Measurements from ENCODE around the gene SGSM2. TPM values are rescaled to one million over a fixed set of nuclear protein-coding genes. Genes with fewer than 3 reads are reported as not detected.

Gene SGSM2
- polyA plus RNA-seq, 1 donor (not counting 4 experiments of a cell fraction or from before 2014, with no cell fraction given) = 16.4 TPM

GRCh38 chr17:2421315-2422147, 84.2 kb downstream of the SGSM2 start:
- dilution Hi-C loops (cut with MboI; ENCODE audit: extremely low pct_ligation_motif_present, low sequenced_read_pairs) = no loop called here
- Histone ChIP-seq H3K9ac (ENCODE audit: control insufficient read depth, extremely low read depth, insufficient read depth, low read length) (no peak overlapping the region), H3K9me1 (ENCODE audit: control insufficient read depth, extremely low read depth, insufficient read depth, low read length) (no peaks in the 10 kb centered on the region), H2AFZ (ENCODE audit: control insufficient read depth, low read length) (no peak overlapping the region), H4K20me1 (ENCODE audit: control insufficient read depth, extremely low read depth, insufficient read depth, low read length) (no peaks in the 10 kb centered on the region), H3K4me3 (ENCODE audit: control insufficient read depth in 2 of 3, extremely low read depth in 1 of 3, insufficient read depth in 2 of 3, low read depth in 1 of 3, low read length in 3 of 3) (no peak overlapping the region), H3K27me3 (ENCODE audit: control insufficient read depth, extremely low read depth, insufficient read depth, low read length) (no peaks in the 10 kb centered on the region), H3K4me2 (ENCODE audit: control insufficient read depth, extremely low read depth, insufficient read depth, low read depth, low read length) (no peak overlapping the region), H3K36me3 (ENCODE audit: control insufficient read depth in 2 of 2, extremely low read depth in 1 of 2, insufficient read depth in 2 of 2, low read length in 2 of 2) (peaks cover 11 to 27% of the 10 kb centered on the region in 2 experiments), H3K4me1 (ENCODE audit: control insufficient read depth, extremely low read depth, insufficient read depth, low read length) (peaks cover 13% of the 10 kb centered on the region), H3K9me3 (ENCODE audit: control insufficient read depth, low read depth, low read length) (no peaks in the 10 kb centered on the region), H3K79me2 (ENCODE audit: control insufficient read depth, insufficient read depth, low read length) (no peaks in the 10 kb centered on the region), H3K27ac (ENCODE audit: control insufficient read depth, insufficient read depth, low read length) (no peak overlapping the region)
- no peak for FAIRE-seq
- peak in 1 of 3 experiments; percentile 20 for TF ChIP-seq CTCF (optimal IDR thresholded peaks at IDR 0.05 in 1 of 3, IDR thresholded peaks at IDR 0.05 in 1 of 3, conservative IDR thresholded peaks at IDR 0.05 in 1 of 3; ENCODE audit: extremely low read depth in 1 of 3, insufficient read depth in 2 of 3, low read length in 3 of 3)
- TF ChIP-seq EZH2 (IDR thresholded peaks at IDR 0.05; ENCODE audit: low read length) = no peak
- DNase-seq (ENCODE audit: low read depth, low spot score) = no peak

DNA sequence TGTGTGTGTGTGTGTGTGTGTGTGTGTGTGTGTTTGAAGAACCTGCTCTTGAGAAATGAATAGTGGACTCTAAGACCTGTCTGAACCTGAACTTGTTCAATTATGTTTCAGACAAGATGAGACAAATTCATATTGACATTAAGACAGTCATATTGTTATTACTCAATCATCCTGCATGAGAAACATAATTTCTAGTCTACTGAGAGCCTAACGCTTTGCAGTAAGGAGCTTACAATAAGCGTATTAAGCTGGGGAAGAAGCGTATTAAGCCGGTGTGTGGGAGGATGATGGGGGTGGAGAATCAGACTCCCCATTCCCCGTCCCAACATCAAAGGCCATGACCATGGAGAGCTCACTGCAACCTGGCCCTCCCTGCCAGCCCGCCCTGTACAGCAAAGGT, 86.0 kb downstream of the SGSM2 start:
- no peaks in the 10 kb centered on the region for H4K20me1 ChIP-seq (ENCODE audit: control insufficient read depth, extremely low read depth, insufficient read depth, low read length)
- no peaks in the 10 kb centered on the region for H3K9me1 ChIP-seq (ENCODE audit: control insufficient read depth, extremely low read depth, insufficient read depth, low read length)
- no peaks in the 10 kb centered on the region for H3K27me3 ChIP-seq (ENCODE audit: control insufficient read depth, extremely low read depth, insufficient read depth, low read length)
- no peaks in the 10 kb centered on the region for H3K79me2 ChIP-seq (ENCODE audit: control insufficient read depth, insufficient read depth, low read length)
- dilution Hi-C loops (cut with MboI; ENCODE audit: extremely low pct_ligation_motif_present, low sequenced_read_pairs) = no loop called here
- H3K4me2 ChIP-seq (ENCODE audit: control insufficient read depth, extremely low read depth, insufficient read depth, low read depth, low read length) = peak overlapping the region; percentile 68
- FAIRE-seq (peak; percentile 88), DNase-seq (ENCODE audit: low read depth, low spot score) (no peak)
- peak overlapping the region; percentile 42 for H2AFZ ChIP-seq (ENCODE audit: control insufficient read depth, low read length)
- H3K36me3 ChIP-seq (ENCODE audit: control insufficient read depth in 2 of 2, extremely low read depth in 1 of 2, insufficient read depth in 2 of 2, low read length in 2 of 2) = peaks cover 11 to 23% of the 10 kb centered on the region in 2 experiments
- peaks cover 13% of the 10 kb centered on the region for H3K4me1 ChIP-seq (ENCODE audit: control insufficient read depth, extremely low read depth, insufficient read depth, low read length)
- TF ChIP-seq CTCF (optimal IDR thresholded peaks at IDR 0.05 in 1 of 3, IDR thresholded peaks at IDR 0.05 in 1 of 3, conservative IDR thresholded peaks at IDR 0.05 in 1 of 3; ENCODE audit: extremely low read depth in 1 of 3, insufficient read depth in 2 of 3, low read length in 3 of 3) (no peak), EZH2 (IDR thresholded peaks at IDR 0.05; ENCODE audit: low read length) (no peak)
- H3K9me3 ChIP-seq (ENCODE audit: control insufficient read depth, low read depth, low read length) = no peaks in the 10 kb centered on the region
- peak overlapping the region; percentile 48 for H3K9ac ChIP-seq (ENCODE audit: control insufficient read depth, extremely low read depth, insufficient read depth, low read length)
- peak overlapping the region in 1 of 3 experiments; percentile 36 for H3K4me3 ChIP-seq (ENCODE audit: control insufficient read depth in 2 of 3, extremely low read depth in 1 of 3, insufficient read depth in 2 of 3, low read depth in 1 of 3, low read length in 3 of 3)
- H3K27ac ChIP-seq (ENCODE audit: control insufficient read depth, insufficient read depth, low read length) = peak overlapping the region; percentile 50

All from keratinocyte (primary cell).